Activated naive CD4-positive, alpha-beta T cell (primary cell): ENCODE measurements around the gene CDC5L.
"Not testable (repeated sequence)": the region's sequence is repeated elsewhere in the genome, so short reads cannot be mapped to it uniquely, and the experiment has no call there.

Experiments
- DNase-seq, 4 experiments: peaks; one replicate each; lab custom pipeline; 2025; lab: John Stamatoyannopoulos, UW

The CDC5L gene

DNA sequence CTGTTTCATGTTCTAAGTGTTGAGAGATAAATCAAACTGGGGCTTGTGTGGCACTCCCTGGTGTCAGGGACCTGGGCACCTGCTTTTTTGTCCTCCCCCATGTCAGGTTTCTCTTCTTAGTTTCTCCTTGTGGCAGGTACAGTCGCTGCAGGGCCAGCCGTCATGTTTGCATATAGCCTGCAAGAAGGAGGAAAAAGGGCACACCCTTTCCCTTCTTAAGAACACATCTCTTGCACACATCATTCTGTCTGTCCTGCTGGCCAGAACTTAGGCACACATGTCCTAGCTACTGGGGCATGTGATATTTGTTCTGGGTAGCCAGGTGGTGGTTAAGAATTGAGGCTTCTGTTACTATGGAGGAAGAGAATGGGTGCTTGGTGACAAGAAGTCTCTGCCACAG is 27.9 kb downstream of the CDC5L start:
- no peak for DNase-seq

DNA sequence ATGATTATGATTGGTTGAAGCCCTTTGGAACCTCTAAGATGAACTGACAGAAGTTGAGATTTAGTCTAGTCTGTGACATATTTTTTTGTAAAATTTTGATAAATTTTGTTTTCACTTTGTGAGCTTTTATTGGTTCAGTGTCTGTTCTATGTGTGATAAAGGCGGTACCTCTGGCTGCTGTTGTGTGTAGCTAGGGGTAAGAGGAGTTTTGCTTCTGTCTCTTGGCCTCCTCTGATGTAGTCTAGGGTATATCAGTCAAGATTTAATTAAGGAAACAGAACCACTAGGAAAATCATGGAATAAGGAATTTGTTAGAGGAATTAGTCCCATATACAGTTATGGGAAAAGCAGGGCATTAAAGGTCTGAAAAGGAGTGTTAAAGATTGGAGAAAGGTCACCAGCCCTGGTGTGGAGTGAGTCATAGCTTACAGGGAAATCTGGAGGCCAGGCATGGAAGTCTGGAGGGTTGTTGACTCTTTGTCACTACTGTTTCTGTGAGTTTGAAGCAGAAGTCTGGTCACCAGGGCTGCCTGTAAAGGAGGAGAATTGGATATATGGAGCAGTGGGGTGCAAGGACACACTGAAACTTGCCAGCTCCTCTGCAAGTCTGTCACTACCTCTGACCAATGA is 28.5 kb downstream of the CDC5L start:
- DNase-seq, result no peak

- DNase-seq, result no peak
Measured at GRCh38 chr6:44422531-44422930, 35.0 kb downstream of the CDC5L start.

DNA sequence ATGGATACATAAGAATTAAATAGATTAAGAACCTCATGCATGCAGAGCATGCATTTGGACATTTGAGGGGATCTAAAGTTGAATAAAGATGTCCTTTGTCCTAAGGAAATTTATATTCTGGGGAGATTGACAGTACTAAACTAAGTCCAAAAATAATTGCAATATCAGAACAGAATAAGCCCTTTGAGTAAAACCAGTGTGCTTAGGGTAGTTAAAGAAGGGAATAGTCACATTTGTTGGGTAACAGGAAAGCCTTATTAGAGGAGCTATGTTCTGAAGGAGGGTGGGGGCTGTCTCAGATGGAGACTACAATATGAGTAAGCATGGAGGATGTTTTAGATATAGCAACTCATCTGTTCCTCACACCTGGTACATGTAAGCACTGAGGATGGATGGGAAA is 35.8 kb downstream of the CDC5L start:
- DNase-seq, result no peak

- no peak for DNase-seq
Measured at GRCh38 chr6:44425951-44426350, 38.4 kb downstream of the CDC5L start.

- DNase-seq, result no peak
Measured at GRCh38 chr6:44428682-44429081, 41.2 kb downstream of the CDC5L start.

- no peak for DNase-seq
Measured at GRCh38 chr6:44430326-44430725, 42.8 kb downstream of the CDC5L start.

DNA sequence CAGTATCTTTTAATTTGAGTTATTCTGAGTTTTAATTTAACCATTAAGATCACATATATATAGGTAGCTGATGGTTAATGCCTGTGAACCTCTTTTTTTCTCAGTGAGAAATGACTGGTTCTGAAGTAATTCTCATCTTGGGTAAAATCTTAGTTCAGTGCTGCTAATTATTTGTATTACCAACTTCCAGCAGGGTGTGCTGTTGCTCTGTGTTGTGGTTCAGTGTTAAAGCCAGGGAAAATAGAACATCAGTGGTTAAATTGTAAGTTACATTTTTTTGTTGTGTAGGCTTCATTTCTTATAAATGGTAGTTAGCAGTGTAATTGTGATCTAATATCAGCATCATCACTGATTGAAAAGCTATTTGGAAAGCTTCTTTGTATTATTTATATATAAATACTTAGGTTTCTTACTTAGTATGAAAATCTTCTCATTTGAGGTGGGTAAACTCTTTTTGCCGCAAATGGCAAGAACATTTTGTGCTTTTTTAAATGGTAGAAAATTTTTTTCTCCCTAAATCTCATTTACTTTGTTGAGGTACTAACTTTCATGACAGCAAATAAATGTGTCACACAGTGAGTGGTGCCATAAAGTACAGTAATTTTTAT is 43.7 kb downstream of the CDC5L start:
- DNase-seq, result peak in 1 of 4 experiments; percentile 10

DNA sequence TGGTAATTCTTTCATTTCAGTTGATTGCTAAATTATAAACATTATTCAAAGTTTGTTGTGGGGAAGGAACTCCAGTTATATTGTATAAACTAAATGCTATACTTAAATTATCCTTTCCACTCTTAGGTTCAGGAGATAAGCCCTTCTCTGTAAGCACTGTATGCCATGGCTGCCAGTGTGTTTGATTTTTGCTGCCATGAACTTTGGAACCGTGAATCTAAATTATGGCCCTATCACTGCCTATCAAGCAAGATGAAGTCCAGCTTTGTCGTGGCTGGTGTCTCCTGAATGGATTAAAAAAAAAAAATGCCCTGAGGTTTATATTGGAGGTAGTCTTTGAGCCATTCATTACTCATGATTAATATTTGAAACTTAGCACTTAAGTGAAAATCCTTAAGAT is 44.7 kb downstream of the CDC5L start:
- no peak for DNase-seq

GRCh38 chr6:44432726-44433125 is 45.2 kb downstream of the CDC5L start:
- DNase-seq, result no peak

DNA sequence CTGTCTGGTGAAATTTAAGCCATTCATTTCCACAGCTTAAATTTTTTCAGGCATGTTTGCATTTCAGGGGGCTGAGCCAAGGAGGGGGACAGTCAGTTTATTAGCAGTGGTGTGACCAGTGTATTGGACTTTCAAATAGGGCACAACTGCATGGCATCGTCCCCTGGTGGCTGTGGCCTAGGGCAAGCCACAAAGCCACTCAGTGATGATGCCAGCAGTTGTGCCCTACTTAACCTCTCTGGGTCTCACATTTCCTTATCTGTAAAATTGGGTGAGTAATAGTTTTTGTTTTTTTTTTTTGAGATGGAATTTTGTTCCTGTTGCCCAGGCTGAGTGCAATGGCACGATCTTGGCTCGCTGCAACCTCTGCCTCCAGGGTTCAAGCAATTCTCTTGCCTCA is 48.0 kb downstream of the CDC5L start:
- DNase-seq, result no peak

DNA sequence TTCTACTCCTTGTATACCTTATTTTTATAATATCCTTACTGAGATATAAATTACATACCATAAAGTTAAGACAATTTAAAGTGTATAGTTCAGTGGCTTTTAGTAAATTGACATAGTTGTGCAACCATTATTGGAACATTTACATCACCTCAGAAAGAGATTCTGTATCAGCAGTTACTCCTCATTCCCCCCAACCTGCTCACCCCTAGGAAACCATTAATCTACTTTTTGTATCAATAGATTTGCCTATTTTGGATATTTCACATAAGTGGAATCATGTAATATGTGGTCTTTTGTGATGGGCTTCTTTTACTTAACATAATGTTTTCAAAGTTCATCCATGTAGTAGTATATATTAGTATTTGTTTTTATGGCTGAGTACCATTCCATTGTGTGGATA is 51.3 kb downstream of the CDC5L start:
- DNase-seq, result no peak

GRCh38 chr6:44439270-44440045 is 52.0 kb downstream of the CDC5L start:
- no peak for DNase-seq

DNA sequence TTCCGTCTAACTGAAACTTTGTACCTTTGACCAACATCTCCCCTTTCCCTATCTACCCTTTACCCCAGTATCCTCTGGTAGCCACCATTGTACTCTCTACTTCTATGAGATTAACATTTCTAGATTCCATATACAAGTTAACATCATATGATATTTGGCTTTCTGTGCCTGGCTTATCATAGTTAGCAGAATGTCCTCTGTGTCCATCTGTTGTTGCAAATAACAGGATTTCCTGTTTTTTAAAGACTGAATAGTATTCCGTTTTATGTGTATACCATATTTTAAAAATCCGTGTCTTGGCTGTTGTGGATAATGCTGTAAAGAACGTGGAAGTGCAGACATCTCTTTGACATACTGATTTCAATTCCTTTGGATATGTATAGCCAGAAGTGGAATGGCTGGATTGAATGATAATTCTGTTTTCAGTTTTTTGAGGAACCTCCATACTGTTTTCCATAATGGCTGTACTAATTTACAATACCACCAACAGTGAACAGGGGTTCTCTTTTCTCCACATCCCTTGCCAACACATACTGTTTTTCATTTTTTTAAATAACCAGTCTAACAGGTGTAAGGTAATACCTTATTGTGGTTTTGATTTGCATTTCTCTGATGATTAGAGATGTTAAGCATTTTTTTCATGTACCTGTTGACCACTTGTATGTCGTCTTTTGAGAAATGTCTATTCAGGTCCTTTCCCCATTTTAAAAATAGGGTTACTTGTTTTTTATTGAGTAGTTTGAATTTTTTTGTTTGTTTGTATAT is 53.8 kb downstream of the CDC5L start:
- DNase-seq, result no peak

GRCh38 chr6:44442236-44442635 is 54.7 kb downstream of the CDC5L start:
- no peak for DNase-seq

GRCh38 chr6:44442833-44443444 is 55.4 kb downstream of the CDC5L start:
- DNase-seq, result no peak

GRCh38 chr6:44444853-44445252 is 57.3 kb downstream of the CDC5L start:
- no peak for DNase-seq

DNA sequence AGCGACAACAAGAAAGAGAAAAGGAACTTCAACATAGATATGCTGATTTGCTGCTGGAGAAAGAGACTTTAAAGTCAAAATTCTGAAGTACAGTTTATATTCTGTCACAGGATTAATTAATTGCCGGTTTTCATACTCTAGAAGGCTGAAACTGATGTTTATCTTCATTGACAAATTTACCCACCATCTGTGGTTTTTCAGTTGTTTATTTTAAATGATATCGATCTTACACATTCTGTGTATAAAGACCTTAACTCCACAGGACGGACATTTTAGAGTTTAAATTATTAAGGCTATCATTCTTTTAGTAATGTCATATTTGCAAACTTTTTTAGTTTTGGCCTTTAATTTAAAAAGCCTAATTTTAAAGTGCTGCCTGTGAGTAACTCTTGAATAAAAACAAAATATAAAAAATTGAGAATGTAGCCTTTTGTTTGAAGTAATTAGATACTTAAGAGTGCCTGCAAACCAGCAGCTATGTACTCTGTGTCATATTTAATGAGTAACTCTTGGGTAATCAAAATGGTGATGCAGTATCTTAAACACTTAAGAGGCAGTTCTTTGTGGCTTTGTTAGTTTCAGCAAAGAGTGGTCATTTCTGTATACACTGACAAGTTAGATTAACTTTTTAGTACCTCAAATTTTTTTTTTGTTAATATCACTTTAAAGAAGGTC is 59.3 kb downstream of the CDC5L start:
- no peak for DNase-seq

GRCh38 chr6:44449181-44449580 is 61.7 kb downstream of the CDC5L start:
- DNase-seq, result not testable (repeated sequence)

GRCh38 chr6:44451803-44452695 is 64.5 kb downstream of the CDC5L start:
- no peak for DNase-seq

GRCh38 chr6:44452725-44453124 is 65.2 kb downstream of the CDC5L start:
- no peak for DNase-seq
